IMR-90 (cell line): ENCODE results near the gene F11. TPM values are rescaled to one million over a fixed set of nuclear protein-coding genes. Genes with fewer than 3 reads are reported as not detected.

Experiments used
- ATAC-seq: fragments of 200-7000 bp; cut with Tn5 transposase; 2 replicates; pipeline ENCODE4 v1.9.1; 2020; ENCODE audit warnings: low read depth, mild to moderate bottlenecking, moderate library complexity
- BruUV-seq: library from RNA; stranded (reverse); fragments of 400-500 nt; replicated peaks from 2 replicates; lab custom pipeline; 2021; lab: Mats Ljungman, UMichigan
- CTCF ChIA-PET: fragments of 300-600 bp; formaldehyde crosslinking; extraction: SDS; loops from one replicate; lab custom pipeline; 2021; ENCODE audit warnings: antibody characterized with exemption; lab: Yijun Ruan, JAX
- POLR2A ChIA-PET: fragments of 300-600 bp; sonication (Branson Sonifier 250); formaldehyde crosslinking; loops from one replicate; lab custom pipeline; 2022; ENCODE audit warnings: antibody characterized with exemption; ENCODE audit not compliant: unreplicated experiment; lab: Charles Lee
- DNase-seq: peaks from one replicate; pipeline ENCODE4 v3.0.0; 2013
- H2AFZ ChIP-seq: replicated peaks from 2 replicates; pipeline ENCODE3; 2013; ENCODE audit warnings: low read length, mild to moderate bottlenecking; ENCODE audit not compliant: poor library complexity
- H2AK5ac ChIP-seq: 2 replicates; pipeline ENCODE4 v1.6.1; 2013; ENCODE audit warnings: low read depth, low read length, inconsistent platforms
- H2AK9ac ChIP-seq: replicated peaks from 2 replicates; pipeline ENCODE3; 2013; ENCODE audit warnings: mild to moderate bottlenecking, low read depth, low read length, moderate library complexity; ENCODE audit not compliant: poor library complexity
- H2BK120ac ChIP-seq: 2 replicates; pipeline ENCODE4 v1.6.1; 2013; ENCODE audit warnings: low read depth, low read length, inconsistent platforms
- H2BK15ac ChIP-seq: 3 replicates; pipeline ENCODE4 v1.6.1; 2013; ENCODE audit warnings: low read depth, low read length, inconsistent platforms
- H2BK20ac ChIP-seq: 2 replicates; pipeline ENCODE4 v1.6.1; 2013; ENCODE audit warnings: low read depth, mild to moderate bottlenecking, inconsistent platforms, low read length, moderate library complexity
- H2BK5ac ChIP-seq: 2 replicates; pipeline ENCODE4 v1.6.1; 2013; ENCODE audit warnings: mild to moderate bottlenecking, low read depth, low read length, inconsistent platforms; ENCODE audit not compliant: poor library complexity, severe bottlenecking
- H3K14ac ChIP-seq: replicated peaks from 2 replicates; pipeline ENCODE4 v1.6.1; 2013; ENCODE audit warnings: low read depth, low read length, inconsistent platforms
- H3K18ac ChIP-seq: 2 replicates; pipeline ENCODE4 v1.6.1; 2013; ENCODE audit warnings: low read depth, low read length, control low read depth
- H3K23ac ChIP-seq: 2 replicates; pipeline ENCODE4 v1.6.1; 2013; ENCODE audit warnings: low read depth, low read length, inconsistent platforms
- H3K27ac ChIP-seq: 2 replicates; pipeline ENCODE4 v1.5.1; 2013; ENCODE audit warnings: mild to moderate bottlenecking, control low read depth, low read length; ENCODE audit not compliant: insufficient read depth
- H3K27me3 ChIP-seq: 2 replicates; pipeline ENCODE4 v1.6.1; 2013; ENCODE audit warnings: low read length; ENCODE audit not compliant: control insufficient read depth, insufficient read depth
- H3K36me3 ChIP-seq: 2 replicates; pipeline ENCODE4 v1.6.1; 2013; ENCODE audit warnings: low read length, mixed read lengths; ENCODE audit not compliant: control insufficient read depth, insufficient read depth
- H3K4ac ChIP-seq: 2 replicates; pipeline ENCODE4 v1.6.1; 2013; ENCODE audit warnings: low read depth, low read length, inconsistent platforms
- H3K4me1 ChIP-seq: 2 replicates; pipeline ENCODE4 v1.6.1; 2013; ENCODE audit warnings: low read length, mixed read lengths; ENCODE audit not compliant: control insufficient read depth, insufficient read depth
- H3K4me2 ChIP-seq: 2 replicates; pipeline ENCODE4 v1.6.1; 2013; ENCODE audit warnings: low read depth, mild to moderate bottlenecking, control low read depth, low read length, moderate library complexity
- H3K4me3 ChIP-seq: 2 replicates; pipeline ENCODE4 v1.5.1; 2013; ENCODE audit warnings: low read depth, mild to moderate bottlenecking, control low read depth, low read length, moderate library complexity; ENCODE audit not compliant: insufficient read depth
- H3K56ac ChIP-seq: 2 replicates; pipeline ENCODE4 v1.6.1; 2013; ENCODE audit warnings: low read length, inconsistent platforms; ENCODE audit not compliant: insufficient read depth; ENCODE audit errors: extremely low read depth
- H3K79me1 ChIP-seq, 2 experiments: 2 replicates each; pipeline ENCODE4 v1.6.1; 2013; ENCODE audit warnings: low read length in 2 of 2, inconsistent platforms in 1 of 2, low read depth in 1 of 2
- H3K9ac ChIP-seq: 2 replicates; pipeline ENCODE4 v1.6.1; 2013; ENCODE audit warnings: low read depth, low read length, control low read depth
- H3K9me1 ChIP-seq: 2 replicates; pipeline ENCODE4 v1.6.1; 2013; ENCODE audit warnings: low read length, inconsistent platforms; ENCODE audit not compliant: insufficient read depth
- H3K9me3 ChIP-seq: 2 replicates; pipeline ENCODE4 v1.6.1; 2013; ENCODE audit warnings: low read length; ENCODE audit not compliant: control insufficient read depth, insufficient read depth
- H4K20me1 ChIP-seq: 2 replicates; pipeline ENCODE4 v1.6.1; 2013; ENCODE audit warnings: low read length, inconsistent platforms; ENCODE audit not compliant: insufficient read depth
- H4K5ac ChIP-seq: 2 replicates; pipeline ENCODE4 v1.6.1; 2013; ENCODE audit warnings: mild to moderate bottlenecking, low read depth, low read length, control low read depth
- H4K8ac ChIP-seq, 2 experiments: 2 replicates each; pipeline ENCODE4 v1.6.1; 2013; ENCODE audit warnings: low read depth in 2 of 2, low read length in 2 of 2, control low read depth in 1 of 2, inconsistent platforms in 1 of 2
- H4K91ac ChIP-seq: 2 replicates; pipeline ENCODE4 v1.6.1; 2013; ENCODE audit warnings: low read depth, low read length, inconsistent platforms; ENCODE audit not compliant: insufficient read depth
- MAZ ChIP-seq: IDR thresholded peaks from 2 replicates; pipeline ENCODE4 v1.6.1; 2012; ENCODE audit warnings: low read depth, mild to moderate bottlenecking, low read length, improper control_type of control experiment, moderate library complexity, borderline replicate concordance
- WGBS, 2 experiments: methylation state at CpG; one replicate each; pipeline versions ENCODE4 v1.1.5 to v1.1.7; 2013; ENCODE audit warnings: missing lambda C conversion rate in 2 of 2; ENCODE audit not compliant: insufficient read length in 1 of 2; ENCODE audit errors: extremely low coverage in 2 of 2; 5-methylcytosine and 5-hydroxymethylcytosine counted together
- dilution Hi-C: fragments of 300-500 bp; cut with HindIII; formaldehyde crosslinking; loops from one replicate; pipeline ENCODE4 v1.14.3; 2018; ENCODE audit warnings: low sequenced_read_pairs; ENCODE audit not compliant: unreplicated experiment
- in situ Hi-C: fragments of 300-500 bp; cut with MboI; formaldehyde crosslinking; loops from 3 replicates; pipeline ENCODE4 v1.14.3; 2019; ENCODE audit warnings: low sequenced_read_pairs, inconsistent platforms, mixed read lengths
- intact Hi-C: fragments of 100-400 bp; cut with micrococcal nuclease; formaldehyde crosslinking; loops from 2 replicates; pipeline ENCODE4 v1.10.0; 2022
- polyA plus RNA-seq, 3 experiments: library from polyadenylated mRNA; depleted of rRNA; stranded (reverse); fragments of >200 nt; gene quantifications; 2 replicates each; pipeline ENCODE4 v1.2.3, GENCODE V29; 2012; ENCODE audit warnings: low replicate concordance in 1 of 3
- total RNA-seq: library from RNA; depleted of rRNA; stranded (reverse); fragments of >200 nt; gene quantifications from 2 replicates; pipeline ENCODE4 v1.2.3, GENCODE V29; 2012

The F11 gene
- total and polyA plus RNA-seq, 2 of the 4 experiments (the other 2 are of a cell fraction), result not detected

DNA sequence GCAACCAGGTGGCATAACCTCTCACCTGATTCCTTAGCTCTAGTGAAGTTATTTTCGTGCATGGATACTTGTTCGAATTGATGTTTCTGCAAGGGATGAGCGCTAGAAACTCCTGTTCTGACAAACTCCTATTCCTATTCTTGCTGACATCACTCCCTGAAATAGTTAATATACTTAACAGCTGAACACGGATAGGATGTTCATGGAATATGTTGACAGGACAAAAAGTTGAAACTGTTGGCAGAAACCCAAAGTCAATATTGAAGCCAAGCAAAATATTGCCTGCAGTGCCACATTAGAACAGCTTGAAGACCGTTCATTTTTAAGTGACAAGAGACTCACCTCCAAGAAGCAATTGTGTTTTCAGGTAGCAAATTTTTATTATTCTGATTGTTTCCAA is 38.8 kb upstream of the F11 start, which contains the start of gene KLKB1:
KLKB1 (plus strand) TSS at position 287 of the 400 bp plus-strand sequence. CDS start 689 bp downstream, outside the sequence.
- Histone ChIP-seq H3K14ac (no peak within 1 kb of the TSS), H3K4me3 (no peak within 1 kb of the TSS), H2AK5ac (no peak within 1 kb of the TSS), H3K9me1 (no peaks in the 10 kb centered on the region), H3K23ac (no peak within 1 kb of the TSS), H2BK5ac (no peak within 1 kb of the TSS), H3K4ac (no peak within 1 kb of the TSS), H4K20me1 (no peaks in the 10 kb centered on the region), H3K27me3 (no peaks in the 10 kb centered on the region), H3K36me3 (no peaks in the 10 kb centered on the region), H3K56ac (no peak within 1 kb of the TSS), H3K27ac (no peak within 1 kb of the TSS), H2BK20ac (no peak within 1 kb of the TSS), H2AK9ac (no peak within 1 kb of the TSS), H3K79me1 (no peaks in the 10 kb centered on the region), H2AFZ (no peak within 1 kb of the TSS), H3K4me1 (no peaks in the 10 kb centered on the region), H4K91ac (no peak within 1 kb of the TSS), H2BK120ac (no peak within 1 kb of the TSS), H2BK15ac (no peak within 1 kb of the TSS), H3K4me2 (no peak within 1 kb of the TSS; the same call in 1 of the 2 replicates), H3K9me3 (no peaks in the 10 kb centered on the region), H3K9ac (no peak within 1 kb of the TSS), H4K8ac (no peak within 1 kb of the TSS), H4K5ac (no peak within 1 kb of the TSS), H3K18ac (no peak within 1 kb of the TSS)
- dilution Hi-C loops (no loop called here), intact Hi-C loops (no loop called here), in situ Hi-C loops (no loop called here)
- ChIA-PET CTCF (interaction anchor here (0.7 kb wide), 1 partner anchor 9 kb away, joined by 3 read pairs; no protein-coding TSS in a partner anchor), POLR2A (no interaction called here)
- ATAC-seq (no peak), DNase-seq (no peak)
- TF ChIP-seq MAZ, result no peak
- WGBS, 2 experiments, result no CpG with 5 or more reads among the region's 5 CpGs
- BruUV-seq, result no TSS peak
